Suprapubic skin (tissue), 4 donors: Measurements from ENCODE around the gene C13orf46. TPM values are rescaled to one million over a fixed set of nuclear protein-coding genes. Genes with fewer than 3 reads are reported as not detected.
"Not testable (repeated sequence)": the region's sequence is repeated elsewhere in the genome, so short reads cannot be mapped to it uniquely, and the experiment has no call there.

Source experiments
- DNase-seq, 2 donors: peaks; one replicate each; pipeline ENCODE4 v3.0.0-alpha.2; 2019; ENCODE audit warnings: low spot score in 2 of 2
- H3K27ac ChIP-seq: fragments of 200-600 bp; sonication (generic); one replicate; pipeline ENCODE4 v1.5.1; 2019
- H3K27me3 ChIP-seq: fragments of 200-600 bp; sonication (generic); one replicate; pipeline ENCODE4 v1.5.1; 2019
- H3K36me3 ChIP-seq: fragments of 200-600 bp; sonication (generic); one replicate; pipeline ENCODE4 v1.5.1; 2019
- H3K4me1 ChIP-seq: fragments of 200-600 bp; sonication (generic); one replicate; pipeline ENCODE4 v1.5.1; 2019
- H3K4me3 ChIP-seq: fragments of 200-600 bp; sonication (generic); one replicate; pipeline ENCODE4 v1.5.1; 2019; ENCODE audit warnings: mild to moderate bottlenecking
- H3K9me3 ChIP-seq: fragments of 200-600 bp; sonication (generic); one replicate; pipeline ENCODE4 v1.5.1; 2019
- CTCF ChIP-seq, 2 donors: fragments of 200-600 bp in 1 of 2; fragments of 450-650 bp in 1 of 2; sonication (generic) in 1 of 2; IDR thresholded peaks; one replicate each; pipeline ENCODE4 v1.5.1; 2016 to 2019; ENCODE audit warnings: antibody characterized with exemption in 2 of 2, mild to moderate bottlenecking in 1 of 2, moderate library complexity in 1 of 2
- EP300 ChIP-seq: sonication (generic); formaldehyde crosslinking; IDR thresholded peaks from one replicate; pipeline ENCODE4 v1.6.1; 2017; ENCODE audit warnings: antibody characterized with exemption
- POLR2A ChIP-seq, 2 donors: fragments of 450-650 bp; IDR thresholded peaks; one replicate each; pipeline ENCODE4 v1.6.1; 2017; ENCODE audit warnings: antibody characterized with exemption in 2 of 2, mild to moderate bottlenecking in 2 of 2, moderate library complexity in 2 of 2
- POLR2AphosphoS5 ChIP-seq, 3 donors: sonication (generic); formaldehyde crosslinking; IDR thresholded peaks; one replicate each; pipeline ENCODE4 v1.6.1; 2017; ENCODE audit warnings: antibody characterized with exemption in 3 of 3
- WGBS: methylation state at CpG from one replicate; pipeline ENCODE4 v1.1.5; 2018; 5-methylcytosine and 5-hydroxymethylcytosine counted together
- total RNA-seq, 4 donors: library from RNA; depleted of rRNA; stranded (reverse); fragments of >200 nt; gene quantifications; one replicate each; pipeline ENCODE4 v1.1.0, GENCODE V29; 2016

The C13orf46 gene
- total RNA-seq, 4 donors from 2014 or later, result 0.16 to 1.4 (median 0.53) TPM

- Histone ChIP-seq H3K36me3 (no peaks in the 10 kb centered on the region), H3K4me1 (no peaks in the 10 kb centered on the region), H3K9me3 (no peaks in the 10 kb centered on the region), H3K4me3 (no peak overlapping the region), H3K27me3 (peaks cover 36% of the 10 kb centered on the region), H3K27ac (no peak overlapping the region)
- TF ChIP-seq CTCF (IDR thresholded peaks at IDR 0.05) (no peak), POLR2A (IDR thresholded peaks at IDR 0.05) (no peak), EP300 (no peak), POLR2AphosphoS5 (IDR thresholded peaks at IDR 0.05) (no peak)
- peak; percentile 64 to 70 for DNase-seq
- WGBS, result 56% methylated on average over 11 of the region's 14 CpGs
Measured at GRCh38 chr13:113917096-113917495, 56.8 kb downstream of the C13orf46 start.

- DNase-seq, result peak; percentile 44 to 68
- H3K4me1 ChIP-seq, result no peaks in the 10 kb centered on the region
- no peak overlapping the region for H3K27ac ChIP-seq
- WGBS, result 61% methylated on average over 2 of the region's 2 CpGs
- no peaks in the 10 kb centered on the region for H3K9me3 ChIP-seq
- no peak for TF ChIP-seq CTCF (IDR thresholded peaks at IDR 0.05)
- peak in 2 of 3 donors; percentile 27 to 91 for TF ChIP-seq POLR2AphosphoS5 (IDR thresholded peaks at IDR 0.05)
- no peaks in the 10 kb centered on the region for H3K36me3 ChIP-seq
- no peak overlapping the region for H3K4me3 ChIP-seq
- H3K27me3 ChIP-seq, result peaks cover 36% of the 10 kb centered on the region
Measured at GRCh38 chr13:113916330-113916815, 57.5 kb downstream of the C13orf46 start.

GRCh38 chr13:113915786-113916329, 58.0 kb downstream of the C13orf46 start:
- Histone ChIP-seq H3K27me3 (peaks cover 36% of the 10 kb centered on the region), H3K27ac (no peak overlapping the region), H3K9me3 (no peaks in the 10 kb centered on the region), H3K4me1 (no peaks in the 10 kb centered on the region), H3K4me3 (no peak overlapping the region), H3K36me3 (no peaks in the 10 kb centered on the region)
- no peak for TF ChIP-seq POLR2A (IDR thresholded peaks at IDR 0.05)
- TF ChIP-seq POLR2AphosphoS5 (IDR thresholded peaks at IDR 0.05), result peak in 1 of 3 donors; percentile 35
- no peak for TF ChIP-seq CTCF (IDR thresholded peaks at IDR 0.05)
- TF ChIP-seq EP300, result no peak
- DNase-seq, result peak; percentile 35 to 52
- 87% methylated on average over 11 of the region's 11 CpGs for WGBS

GRCh38 chr13:113915012-113915763, 58.7 kb downstream of the C13orf46 start:
- 72% methylated on average over 11 of the region's 21 CpGs for WGBS
- Histone ChIP-seq H3K27ac (no peak overlapping the region), H3K27me3 (peaks cover 36% of the 10 kb centered on the region), H3K4me1 (no peaks in the 10 kb centered on the region), H3K36me3 (no peaks in the 10 kb centered on the region), H3K4me3 (no peak overlapping the region), H3K9me3 (no peaks in the 10 kb centered on the region)
- peak in 1 of 2 donors; percentile 45 for DNase-seq
- TF ChIP-seq CTCF (IDR thresholded peaks at IDR 0.05), result no peak
- no peak for TF ChIP-seq EP300
- TF ChIP-seq POLR2AphosphoS5 (IDR thresholded peaks at IDR 0.05), result no peak
- no peak for TF ChIP-seq POLR2A (IDR thresholded peaks at IDR 0.05)

GRCh38 chr13:113914333-113915011, 59.4 kb downstream of the C13orf46 start:
- H3K27ac ChIP-seq, result no peak overlapping the region
- no peaks in the 10 kb centered on the region for H3K36me3 ChIP-seq
- no peak overlapping the region for H3K4me3 ChIP-seq
- no peak for TF ChIP-seq POLR2AphosphoS5 (IDR thresholded peaks at IDR 0.05)
- no peak for TF ChIP-seq EP300
- no peak for TF ChIP-seq POLR2A (IDR thresholded peaks at IDR 0.05)
- no peak for TF ChIP-seq CTCF (IDR thresholded peaks at IDR 0.05)
- peaks cover 36% of the 10 kb centered on the region for H3K27me3 ChIP-seq
- H3K4me1 ChIP-seq, result no peaks in the 10 kb centered on the region
- WGBS, result 91% methylated on average over 24 of the region's 24 CpGs
- no peaks in the 10 kb centered on the region for H3K9me3 ChIP-seq
- DNase-seq, result no peak

- H3K4me1 ChIP-seq, H3K9me3 ChIP-seq, H3K4me3 ChIP-seq, H3K36me3 ChIP-seq, H3K27ac ChIP-seq, DNase-seq: not testable (repeated sequence)
- peaks cover 33% of the 10 kb centered on the region for H3K27me3 ChIP-seq
- WGBS, result 92% methylated on average over 22 of the region's 22 CpGs
Measured at GRCh38 chr13:113913838-113914237, 60.0 kb downstream of the C13orf46 start.

- 77% methylated on average over 8 of the region's 8 CpGs for WGBS
- H3K27me3 ChIP-seq, result peaks cover 33% of the 10 kb centered on the region
- H3K36me3 ChIP-seq, DNase-seq, H3K4me1 ChIP-seq, H3K4me3 ChIP-seq, H3K27ac ChIP-seq, H3K9me3 ChIP-seq: not testable (repeated sequence)
Measured at GRCh38 chr13:113913408-113913807, 60.5 kb downstream of the C13orf46 start.
